GM23248 (cell line): Measurements from ENCODE around the gene HOXA9. TPM values are rescaled to one million over a fixed set of nuclear protein-coding genes. Genes with fewer than 3 reads are reported as not detected.
A peak's percentile ranks its signal among the peaks of the same experiment; 100 is the strongest.

ENCODE experiments used
- DNase-seq: peaks from one replicate; pipeline ENCODE4 v3.0.0-alpha.2; 2015
- H2AFZ ChIP-seq: fragments of 200-600 bp; sonication (generic); 2 replicates; pipeline ENCODE4 v1.6.1; 2016; ENCODE audit warnings: antibody characterized with exemption
- H3F3A ChIP-seq: fragments of 200-600 bp; sonication (generic); 2 replicates; pipeline ENCODE4 v1.6.1; 2016; ENCODE audit warnings: mild to moderate bottlenecking, antibody characterized with exemption, mixed run types; ENCODE audit not compliant: insufficient read depth
- H3K27ac ChIP-seq: fragments of 200-600 bp; sonication (generic); 2 replicates; pipeline ENCODE4 v1.5.1; 2016; ENCODE audit warnings: mild to moderate bottlenecking
- H3K27me3 ChIP-seq: fragments of 200-600 bp; sonication (generic); replicated peaks from 2 replicates; pipeline ENCODE4 v1.6.1; 2016; ENCODE audit warnings: mild to moderate bottlenecking; ENCODE audit not compliant: insufficient read depth
- H3K36me3 ChIP-seq: fragments of 200-600 bp; sonication (generic); 2 replicates; pipeline ENCODE4 v1.6.1; 2016; ENCODE audit warnings: low read depth, mild to moderate bottlenecking
- H3K4me1 ChIP-seq: fragments of 200-600 bp; sonication (generic); 2 replicates; pipeline ENCODE4 v1.6.1; 2016; ENCODE audit warnings: mild to moderate bottlenecking; ENCODE audit not compliant: insufficient read depth
- H3K4me2 ChIP-seq: fragments of 200-600 bp; sonication (generic); one replicate; pipeline ENCODE4 v1.6.1; 2016; ENCODE audit warnings: mild to moderate bottlenecking; ENCODE audit not compliant: unreplicated experiment
- H3K4me3 ChIP-seq: fragments of 200-600 bp; sonication (generic); 2 replicates; pipeline ENCODE4 v1.5.1; 2016; ENCODE audit warnings: mild to moderate bottlenecking
- H3K79me2 ChIP-seq: fragments of 200-600 bp; sonication (generic); 2 replicates; pipeline ENCODE4 v1.6.1; 2016; ENCODE audit warnings: mild to moderate bottlenecking; ENCODE audit not compliant: insufficient read depth
- H3K9ac ChIP-seq: fragments of 200-600 bp; sonication (generic); 2 replicates; pipeline ENCODE4 v1.6.1; 2016; ENCODE audit warnings: mild to moderate bottlenecking
- H3K9me2 ChIP-seq: fragments of 200-600 bp; sonication (generic); 2 replicates; pipeline ENCODE4 v1.6.1; 2016; ENCODE audit warnings: mixed run types, mild to moderate bottlenecking, moderate library complexity; ENCODE audit not compliant: insufficient read depth
- H3K9me3 ChIP-seq: fragments of 200-600 bp; sonication (generic); one replicate; pipeline ENCODE4 v1.6.1; 2017; ENCODE audit warnings: low read depth
- H4K20me1 ChIP-seq: fragments of 200-600 bp; sonication (generic); 2 replicates; pipeline ENCODE4 v1.6.0; 2016; ENCODE audit not compliant: insufficient read depth
- EZH2 ChIP-seq: fragments of 200-600 bp; sonication (generic); IDR thresholded peaks from 2 replicates; pipeline ENCODE4 v1.6.1; 2018; ENCODE audit warnings: antibody characterized with exemption, mild to moderate bottlenecking; ENCODE audit not compliant: insufficient read depth, poor library complexity, severe bottlenecking
- EZH2phosphoT487 ChIP-seq: fragments of 200-600 bp; sonication (generic); IDR thresholded peaks from 2 replicates; pipeline ENCODE4 v1.6.1; 2018; ENCODE audit warnings: antibody characterized with exemption, moderate library complexity, mild to moderate bottlenecking, low read depth; ENCODE audit not compliant: insufficient read depth
- WGBS, 2 experiments: methylation state at CpG; one replicate each; pipeline ENCODE4 v1.1.6; 2015 to 2017; ENCODE audit warnings: low lambda C conversion rate in 2 of 2, low coverage in 1 of 2; ENCODE audit errors: missing lambda C conversion rate in 2 of 2; 5-methylcytosine and 5-hydroxymethylcytosine counted together
- in situ Hi-C: fragments of 300-500 bp; cut with MboI; formaldehyde crosslinking; loops from 2 replicates; pipeline ENCODE4 v1.15.0; 2020
- microRNA counts: library from miRNA; unstranded; fragments of <30 nt; microRNA quantifications from one replicate; lab custom pipeline; 2016
- microRNA-seq: library from miRNA; unstranded; fragments of <30 nt; microRNA quantifications from one replicate; pipeline ENCODE4, GENCODE V29; 2016; ENCODE audit warnings: borderline number of aligned reads
- polyA plus RNA-seq: library from polyadenylated mRNA; unstranded; fragments of >200 nt; fragmentation: Nextera tagmentation; extraction: Ambion mirVana; gene quantifications from 2 replicates; pipeline ENCODE4 v1.2.1, GENCODE V29; 2016
- small RNA-seq: library from RNA; depleted of rRNA; stranded (forward); fragments of <200 nt; gene quantifications from one replicate; pipeline ENCODE3, GENCODE V24; 2014; ENCODE audit warnings: low read depth, low replicate concordance
- total RNA-seq: library from RNA; depleted of rRNA; stranded (reverse); fragments of >200 nt; shearing (Covaris generic); gene quantifications from 2 replicates; pipeline ENCODE4 v1.2.3, GENCODE V29; 2014; rRNA removed

The HOXA9 gene
- total and polyA plus RNA-seq, 2 experiments from 2014 or later, result 28.3 to 43.7 TPM

DNA sequence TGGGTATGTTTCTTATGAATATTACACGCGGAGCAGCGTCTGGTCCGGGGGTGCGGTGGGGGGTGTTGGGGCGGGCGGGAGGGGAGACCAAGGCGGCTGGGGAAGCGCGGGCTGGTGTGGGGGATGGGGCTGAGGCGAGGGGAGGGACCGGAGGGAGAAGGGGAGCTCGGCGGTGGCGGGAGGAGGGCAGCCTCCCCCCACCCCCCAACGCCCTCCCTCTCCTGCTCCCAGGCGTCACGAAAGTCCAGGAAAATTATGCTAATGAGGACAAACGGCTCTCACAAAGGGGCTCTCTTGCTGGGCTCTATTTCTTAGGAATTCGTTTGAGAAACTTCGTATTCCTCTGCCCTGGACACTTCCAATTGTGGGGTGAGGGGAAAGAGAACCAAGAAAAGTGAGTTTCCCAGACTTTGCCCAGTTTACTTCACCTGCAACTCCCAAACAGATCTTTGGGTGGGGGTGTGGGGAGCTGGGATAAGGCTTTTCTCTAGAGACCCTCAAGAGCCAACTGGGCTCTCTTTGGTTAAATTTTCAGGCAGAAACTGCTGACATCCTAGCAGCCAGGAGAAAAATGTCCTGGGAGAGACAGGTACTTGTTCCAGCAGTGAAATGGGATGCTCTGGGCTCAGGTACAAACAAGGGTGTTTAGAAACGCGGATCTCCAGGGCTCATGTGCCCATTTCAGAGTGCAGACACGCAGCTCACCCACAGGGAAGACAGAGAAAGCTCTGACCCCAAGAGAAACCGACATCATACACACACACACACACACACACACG is 51.2 kb downstream of the HOXA9 start:
- DNase-seq, result peak; percentile 6
- Histone ChIP-seq H3K79me2 (no peaks in the 10 kb centered on the region), H3K36me3 (no peaks in the 10 kb centered on the region), H3K27me3 (no peaks in the 10 kb centered on the region), H4K20me1 (no peaks in the 10 kb centered on the region), H3F3A (peaks cover 11% of the 10 kb centered on the region; the same call in 1 of the 2 replicates), H3K9me3 (no peaks in the 10 kb centered on the region), H3K4me2 (no peak overlapping the region), H2AFZ (no peak overlapping the region), H3K4me1 (peaks cover 7% of the 10 kb centered on the region; the same call in 1 of the 2 replicates), H3K4me3 (no peak overlapping the region), H3K9me2 (no peaks in the 10 kb centered on the region), H3K9ac (no peak overlapping the region), H3K27ac (no peak overlapping the region)
- TF ChIP-seq EZH2 (no peak), EZH2phosphoT487 (no peak)
- 31 to 35% methylated on average over 14 to 26 of the region's 26 CpGs for WGBS, 2 experiments
- in situ Hi-C loops, result no loop called here

DNA sequence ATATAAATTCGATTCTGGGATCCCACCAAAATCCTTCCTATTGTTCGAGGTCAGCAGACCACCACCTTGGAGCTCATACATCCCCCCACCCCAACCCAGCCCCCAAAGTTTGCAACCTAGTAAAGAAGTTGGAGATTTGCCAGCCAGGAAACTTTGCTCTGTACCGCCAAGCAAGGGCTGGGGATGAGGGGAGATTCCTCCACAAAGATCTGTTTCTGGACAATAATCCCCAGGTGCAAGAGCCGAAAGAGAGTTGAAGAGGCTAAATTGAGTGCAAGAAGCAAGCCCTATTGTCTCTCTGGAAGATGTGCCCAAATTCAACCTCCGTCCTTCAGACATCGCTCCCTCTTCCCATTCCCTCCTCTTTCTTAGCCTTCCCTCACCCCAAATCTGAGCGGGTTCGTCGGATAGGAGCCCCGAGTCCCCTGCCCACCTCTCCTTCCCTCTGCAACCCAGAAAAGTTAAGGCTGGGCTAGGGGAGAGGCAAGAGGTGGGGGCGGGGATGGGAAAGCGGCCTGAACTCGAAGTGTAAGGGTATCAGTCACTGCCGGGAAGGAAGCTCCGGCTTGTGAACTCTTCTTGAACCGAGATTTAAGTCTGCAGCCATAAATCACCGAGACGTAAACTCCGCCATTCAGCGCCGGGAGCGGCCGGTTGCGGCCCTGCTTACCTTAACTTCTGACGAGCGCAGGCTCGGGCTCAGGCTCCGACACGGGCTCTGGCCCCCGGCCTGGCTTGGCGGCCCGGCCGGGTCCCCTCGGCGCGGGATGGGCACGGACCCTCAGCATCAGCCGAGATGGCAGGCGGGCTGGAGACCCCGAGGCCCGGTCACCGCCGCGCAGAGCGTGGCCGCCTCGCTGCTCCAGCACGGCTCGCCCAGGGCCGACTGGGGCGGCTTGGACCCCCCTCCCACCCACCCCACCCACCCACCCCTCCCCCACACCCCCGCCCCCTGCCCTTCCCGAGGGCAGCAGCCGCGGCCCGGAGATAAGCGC is 52.1 kb downstream of the HOXA9 start:
- Histone ChIP-seq H3K36me3 (no peaks in the 10 kb centered on the region), H2AFZ (no peak overlapping the region), H3K9me3 (no peaks in the 10 kb centered on the region), H3K27me3 (no peaks in the 10 kb centered on the region), H3F3A (peaks cover 11% of the 10 kb centered on the region; the same call in 1 of the 2 replicates), H3K9ac (no peak overlapping the region), H3K27ac (no peak overlapping the region), H3K4me2 (no peak overlapping the region), H3K9me2 (no peaks in the 10 kb centered on the region), H4K20me1 (no peaks in the 10 kb centered on the region), H3K4me1 (peaks cover 7% of the 10 kb centered on the region; the same call in 1 of the 2 replicates), H3K4me3 (no peak overlapping the region), H3K79me2 (no peaks in the 10 kb centered on the region)
- WGBS, 2 experiments, result 79 to 89% methylated on average over 30 to 46 of the region's 57 CpGs
- DNase-seq, result no peak
- TF ChIP-seq EZH2phosphoT487, result no peak
- TF ChIP-seq EZH2, result no peak
- in situ Hi-C loops, result no loop called here

MicroRNA genes within 50 kb of the gene (microRNA counts, 767-probe panel; counts per million panel counts)
- microRNA hsa-miR-196b-5p (lab: Ali Mortazavi, UCI), result 6,536 counts per million, percentile 93 among the panel's probes with 10 or more counts

Small RNA genes lying within 50 kb of the gene (microRNA-seq; reads per million reads assigned to microRNA genes)
- gene MIR196B, result 5,643 reads per million, percentile 91 among the genes with 10 or more reads in this experiment

Small RNA genes lying within 50 kb of the gene (small RNA-seq; reads per million reads assigned to genes)
- not detected for gene AC004080.5
- gene RF02140, result not detected
- gene RF02141, result not detected

Other genes starting within 250 kb of the HOXA9 start
- 0.89 and 0.97 TPM in 2 replicates for gene HOXA1, start 69.5 kb downstream of the HOXA9 start, total RNA-seq
- gene HOXA1, start 69.5 kb downstream of the HOXA9 start, polyA plus RNA-seq, result 1.6 and 1.8 TPM in 2 replicates
- gene HOXA2, start 62.9 kb downstream of the HOXA9 start, total RNA-seq, result not detected in 2 replicates
- gene HOXA2, start 62.9 kb downstream of the HOXA9 start, polyA plus RNA-seq, result 0.09 TPM in 1 of 2 replicates, not detected in the other
- gene HOXA4, start 34.8 kb downstream of the HOXA9 start, total RNA-seq, result 0.13 and 1.8 TPM in 2 replicates
- 3.1 and 3.3 TPM in 2 replicates for gene HOXA4, start 34.8 kb downstream of the HOXA9 start, polyA plus RNA-seq
- gene HOXA5, start 21.9 kb downstream of the HOXA9 start, total RNA-seq, result 0.25 and 4.0 TPM in 2 replicates
- 1.3 and 1.9 TPM in 2 replicates for gene HOXA5, start 21.9 kb downstream of the HOXA9 start, polyA plus RNA-seq
- 0.51 and 3.2 TPM in 2 replicates for gene HOXA6, start 17.8 kb downstream of the HOXA9 start, total RNA-seq
- gene HOXA6, start 17.8 kb downstream of the HOXA9 start, polyA plus RNA-seq, result 3.5 and 3.7 TPM in 2 replicates
- 0.63 and 2.1 TPM in 2 replicates for gene HOXA3, start 13.0 kb downstream of the HOXA9 start, total RNA-seq
- gene HOXA3, start 13.0 kb downstream of the HOXA9 start, polyA plus RNA-seq, result 1.2 and 1.9 TPM in 2 replicates
- 3.4 and 6.6 TPM in 2 replicates for gene HOXA7, start 8.9 kb downstream of the HOXA9 start, total RNA-seq
- gene HOXA7, start 8.9 kb downstream of the HOXA9 start, polyA plus RNA-seq, result 14.3 and 15.8 TPM in 2 replicates
- gene HOXA10, start 8.8 kb upstream of the HOXA9 start, total RNA-seq, result 27.4 and 29.3 TPM in 2 replicates
- 27.1 and 28.0 TPM in 2 replicates for gene HOXA10, start 8.8 kb upstream of the HOXA9 start, polyA plus RNA-seq
- 8.3 and 10.5 TPM in 2 replicates for gene HOXA11, start 19.7 kb upstream of the HOXA9 start, total RNA-seq
- 8.0 and 8.4 TPM in 2 replicates for gene HOXA11, start 19.7 kb upstream of the HOXA9 start, polyA plus RNA-seq
- 0.13 and 0.43 TPM in 2 replicates for gene HOXA13, start 34.6 kb upstream of the HOXA9 start, total RNA-seq
- gene HOXA13, start 34.6 kb upstream of the HOXA9 start, polyA plus RNA-seq, result 0.13 and 0.15 TPM in 2 replicates
- gene EVX1, start 77.3 kb upstream of the HOXA9 start, total RNA-seq, result not detected in 2 replicates
- not detected in 2 replicates for gene EVX1, start 77.3 kb upstream of the HOXA9 start, polyA plus RNA-seq